Smooth muscle cell (in vitro differentiated cells): Measurements from ENCODE around the gene PLA2G4C. TPM values are rescaled to one million over a fixed set of nuclear protein-coding genes. Genes with fewer than 3 reads are reported as not detected.

Source experiments
- DNase-seq: peaks from one replicate; lab custom pipeline; 2025; ENCODE audit not compliant: unreplicated experiment; lab: John Stamatoyannopoulos, UW
- H2AFZ ChIP-seq: fragments of 200-600 bp; sonication (generic); 2 replicates; pipeline ENCODE4 v1.6.0; 2016; ENCODE audit warnings: antibody characterized with exemption, low read depth, mild to moderate bottlenecking
- H3F3A ChIP-seq: fragments of 200-600 bp; sonication (generic); 2 replicates; pipeline ENCODE4 v1.6.0; 2017; ENCODE audit warnings: antibody characterized with exemption, low read depth
- H3K27ac ChIP-seq: fragments of 200-600 bp; sonication (generic); 2 replicates; pipeline ENCODE4 v1.5.1; 2016; ENCODE audit warnings: low read depth, mild to moderate bottlenecking
- H3K27me3 ChIP-seq: fragments of 200-600 bp; sonication (generic); 2 replicates; pipeline ENCODE4 v1.6.1; 2016; ENCODE audit warnings: low read depth, mild to moderate bottlenecking
- H3K36me3 ChIP-seq: fragments of 200-600 bp; sonication (generic); 2 replicates; pipeline ENCODE4 v1.5.1; 2016; ENCODE audit warnings: low read depth
- H3K4me1 ChIP-seq: fragments of 200-600 bp; sonication (generic); 2 replicates; pipeline ENCODE4 v1.5.1; 2016; ENCODE audit warnings: low read depth
- H3K4me2 ChIP-seq: fragments of 200-600 bp; sonication (generic); 2 replicates; pipeline ENCODE4 v1.6.0; 2016; ENCODE audit warnings: mild to moderate bottlenecking
- H3K4me3 ChIP-seq: fragments of 200-600 bp; sonication (generic); 2 replicates; pipeline ENCODE4 v1.5.1; 2016; ENCODE audit warnings: mild to moderate bottlenecking
- H3K79me2 ChIP-seq: fragments of 200-600 bp; sonication (generic); 2 replicates; pipeline ENCODE4 v1.6.0; 2016; ENCODE audit warnings: low read depth, mild to moderate bottlenecking
- H3K9ac ChIP-seq: fragments of 200-600 bp; sonication (generic); 2 replicates; pipeline ENCODE4 v1.6.0; 2016; ENCODE audit warnings: low read depth
- H3K9me3 ChIP-seq: fragments of 200-600 bp; sonication (generic); replicated peaks from 2 replicates; pipeline ENCODE4 v1.5.1; 2016; ENCODE audit warnings: low read depth
- H4K20me1 ChIP-seq: fragments of 200-600 bp; sonication (generic); 2 replicates; pipeline ENCODE4 v1.6.0; 2016; ENCODE audit warnings: low read depth
- CTCF ChIP-seq: fragments of 200-600 bp; sonication (generic); IDR thresholded peaks from 2 replicates; pipeline ENCODE4 v1.5.1; 2017; ENCODE audit warnings: borderline replicate concordance, mild to moderate bottlenecking, antibody characterized with exemption; ENCODE audit not compliant: insufficient read depth, poor library complexity, severe bottlenecking
- WGBS: methylation state at CpG from one replicate; pipeline ENCODE4 v1.1.7; 2016; ENCODE audit warnings: low lambda C conversion rate; 5-methylcytosine and 5-hydroxymethylcytosine counted together
- polyA plus RNA-seq: library from polyadenylated mRNA; unstranded; fragments of >200 nt; fragmentation: Nextera tagmentation; extraction: Ambion mirVana; gene quantifications from 2 replicates; pipeline ENCODE4 v1.2.1, GENCODE V29; 2016
- total RNA-seq: library from RNA; depleted of rRNA; stranded (reverse); fragments of >200 nt; gene quantifications from 2 replicates; pipeline ENCODE4 v1.2.3, GENCODE V29; 2014

The PLA2G4C gene
- total and polyA plus RNA-seq, 2 experiments from 2014 or later = 0.63 to 1.7 TPM

GRCh38 chr19:48137411-48137810, 26.8 kb upstream of the PLA2G4C start:
- Histone ChIP-seq H2AFZ (no peak overlapping the region), H3K27me3 (no peaks in the 10 kb centered on the region), H3K9ac (no peak overlapping the region), H4K20me1 (no peaks in the 10 kb centered on the region), H3K9me3 (no peaks in the 10 kb centered on the region), H3K36me3 (no peaks in the 10 kb centered on the region), H3K4me1 (no peaks in the 10 kb centered on the region), H3K27ac (no peak overlapping the region), H3K79me2 (no peaks in the 10 kb centered on the region), H3K4me3 (no peak overlapping the region), H3F3A (no peaks in the 10 kb centered on the region), H3K4me2 (no peak overlapping the region)
- no peak for DNase-seq
- no peak for TF ChIP-seq CTCF
- 98% methylated on average over 25 of the region's 26 CpGs for WGBS

- Histone ChIP-seq H3K36me3 (no peaks in the 10 kb centered on the region), H3K79me2 (no peaks in the 10 kb centered on the region), H4K20me1 (no peaks in the 10 kb centered on the region), H3K4me3 (no peak overlapping the region), H3F3A (no peaks in the 10 kb centered on the region), H3K4me1 (no peaks in the 10 kb centered on the region), H3K4me2 (no peak overlapping the region), H3K9me3 (no peaks in the 10 kb centered on the region), H3K9ac (no peak overlapping the region), H3K27me3 (no peaks in the 10 kb centered on the region), H3K27ac (no peak overlapping the region), H2AFZ (no peak overlapping the region)
- WGBS = 96% methylated on average over 4 of the region's 4 CpGs
- no peak for TF ChIP-seq CTCF
- DNase-seq = no peak
These were observed 25.9 kb upstream of the PLA2G4C start for GRCh38 chr19:48136547-48136946.

GRCh38 chr19:48135411-48135810, 24.8 kb upstream of the PLA2G4C start:
- Histone ChIP-seq H3K9me3 (no peaks in the 10 kb centered on the region), H3K4me1 (no peaks in the 10 kb centered on the region), H3K27me3 (no peaks in the 10 kb centered on the region), H3F3A (no peaks in the 10 kb centered on the region), H3K27ac (no peak overlapping the region), H3K9ac (no peak overlapping the region), H4K20me1 (no peaks in the 10 kb centered on the region), H3K36me3 (no peaks in the 10 kb centered on the region), H3K4me2 (no peak overlapping the region), H3K79me2 (no peaks in the 10 kb centered on the region), H2AFZ (no peak overlapping the region), H3K4me3 (no peak overlapping the region)
- TF ChIP-seq CTCF = no peak
- 87% methylated on average over 8 of the region's 8 CpGs for WGBS
- DNase-seq = no peak

- no peaks in the 10 kb centered on the region for H3K27me3 ChIP-seq
- H3F3A ChIP-seq = no peaks in the 10 kb centered on the region
- no peak overlapping the region for H3K4me3 ChIP-seq
- WGBS = 98% methylated on average over 6 of the region's 6 CpGs
- no peak overlapping the region for H2AFZ ChIP-seq
- no peak overlapping the region for H3K27ac ChIP-seq
- no peak for TF ChIP-seq CTCF
- no peak overlapping the region for H3K4me2 ChIP-seq
- DNase-seq = no peak
- no peaks in the 10 kb centered on the region for H3K79me2 ChIP-seq
- no peaks in the 10 kb centered on the region for H4K20me1 ChIP-seq
- no peaks in the 10 kb centered on the region for H3K4me1 ChIP-seq
- no peak overlapping the region for H3K9ac ChIP-seq
- H3K9me3 ChIP-seq = no peaks in the 10 kb centered on the region
- H3K36me3 ChIP-seq = no peaks in the 10 kb centered on the region
These were observed 22.5 kb upstream of the PLA2G4C start for GRCh38 chr19:48133094-48133493.
